GM12864 (cell line): ENCODE measurements around the gene NRARP.

ENCODE experiments used
- DNase-seq: peaks from one replicate; pipeline ENCODE4 v3.0.0-alpha.2; 2011; ENCODE audit warnings: low read depth
- H3K4me3 ChIP-seq: 2 replicates; pipeline ENCODE4 v1.5.1; 2011; ENCODE audit warnings: mild to moderate bottlenecking, low read depth, low read length, control low read depth
- TF ChIP-seq, protein P1 (sequence below): IDR thresholded peaks from 2 replicates; pipeline ENCODE4 v1.5.1; 2011; ENCODE audit warnings: low read depth, mild to moderate bottlenecking, moderate library complexity, low read length, control low read depth, inconsistent platforms; ENCODE audit errors: missing control alignments

The NRARP gene

GRCh38 chr9:137293482-137294090 lies 8.5 kb downstream of the NRARP start:
- no peak for DNase-seq
- no peak overlapping the region for H3K4me3 ChIP-seq
- TF ChIP-seq, protein P1, sequence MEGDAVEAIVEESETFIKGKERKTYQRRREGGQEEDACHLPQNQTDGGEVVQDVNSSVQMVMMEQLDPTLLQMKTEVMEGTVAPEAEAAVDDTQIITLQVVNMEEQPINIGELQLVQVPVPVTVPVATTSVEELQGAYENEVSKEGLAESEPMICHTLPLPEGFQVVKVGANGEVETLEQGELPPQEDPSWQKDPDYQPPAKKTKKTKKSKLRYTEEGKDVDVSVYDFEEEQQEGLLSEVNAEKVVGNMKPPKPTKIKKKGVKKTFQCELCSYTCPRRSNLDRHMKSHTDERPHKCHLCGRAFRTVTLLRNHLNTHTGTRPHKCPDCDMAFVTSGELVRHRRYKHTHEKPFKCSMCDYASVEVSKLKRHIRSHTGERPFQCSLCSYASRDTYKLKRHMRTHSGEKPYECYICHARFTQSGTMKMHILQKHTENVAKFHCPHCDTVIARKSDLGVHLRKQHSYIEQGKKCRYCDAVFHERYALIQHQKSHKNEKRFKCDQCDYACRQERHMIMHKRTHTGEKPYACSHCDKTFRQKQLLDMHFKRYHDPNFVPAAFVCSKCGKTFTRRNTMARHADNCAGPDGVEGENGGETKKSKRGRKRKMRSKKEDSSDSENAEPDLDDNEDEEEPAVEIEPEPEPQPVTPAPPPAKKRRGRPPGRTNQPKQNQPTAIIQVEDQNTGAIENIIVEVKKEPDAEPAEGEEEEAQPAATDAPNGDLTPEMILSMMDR: no peak

DNA sequence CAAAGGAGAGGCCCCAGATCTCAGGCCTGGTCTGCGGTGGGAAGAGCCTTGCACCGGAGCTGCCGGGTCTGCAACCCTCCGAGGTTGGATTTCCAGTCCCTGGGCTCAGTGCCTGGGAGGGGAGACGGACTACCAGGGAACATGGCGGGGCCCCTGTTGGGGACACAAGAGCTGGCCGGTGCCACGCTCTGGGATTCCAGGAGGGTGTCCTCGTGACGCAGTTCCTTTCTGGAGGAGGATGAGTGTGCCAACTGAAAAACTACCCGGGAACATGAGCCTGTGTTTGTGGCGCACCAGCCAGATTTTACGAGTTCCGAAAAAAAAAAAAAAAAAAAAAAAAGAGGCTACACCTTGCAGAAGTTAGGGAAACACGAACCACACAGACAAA lies 9.0 kb downstream of the NRARP start:
- DNase-seq: no peak
- H3K4me3 ChIP-seq: no peak overlapping the region
- TF ChIP-seq, protein P1: no peak

- DNase-seq: no peak
- H3K4me3 ChIP-seq: no peak overlapping the region
Measured at GRCh38 chr9:137286975-137287383, 15.1 kb downstream of the NRARP start.

DNA sequence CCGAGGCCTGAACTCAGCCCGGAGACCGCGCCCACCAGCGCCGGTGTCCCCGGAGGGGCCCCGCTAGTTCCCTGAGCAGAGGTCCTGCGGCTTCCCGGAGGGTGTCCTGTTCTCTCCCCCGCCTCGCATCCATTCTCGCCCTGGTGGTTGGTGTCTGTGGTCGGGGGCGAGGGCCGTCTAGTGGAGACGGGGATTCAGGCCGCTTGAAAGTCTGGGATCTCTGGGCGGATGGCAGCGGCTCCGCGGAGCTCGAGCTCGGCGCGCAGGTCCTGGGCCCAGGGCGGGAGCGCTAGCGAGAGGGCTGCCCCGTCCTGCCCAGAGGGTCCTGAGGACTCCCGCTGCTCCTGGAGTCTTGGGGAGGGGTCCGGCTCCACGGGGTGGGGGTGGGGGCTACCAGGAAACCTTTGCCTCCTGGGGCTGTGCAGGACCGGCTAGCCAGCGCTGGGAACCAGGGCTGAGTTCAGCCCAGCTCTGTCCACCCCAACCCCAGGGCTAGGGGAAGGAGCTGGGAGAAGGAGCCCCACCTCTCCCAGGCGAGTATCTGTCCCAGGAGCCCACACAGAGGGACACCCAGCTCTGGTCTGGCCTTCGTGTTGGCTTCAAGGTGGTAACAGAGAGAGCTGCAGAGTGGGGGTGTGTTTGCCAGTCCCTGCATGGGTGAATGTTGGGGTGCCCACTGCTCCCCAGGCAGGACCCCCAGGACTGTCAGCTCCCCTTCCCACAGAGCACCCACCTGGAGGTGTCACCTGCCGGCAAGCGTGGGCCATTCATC lies 20.5 kb downstream of the NRARP start:
- TF ChIP-seq, protein P1: no peak
- no peak for DNase-seq
- no peak overlapping the region for H3K4me3 ChIP-seq

More at GRCh38 chr9:137286975-137287383, 15.1 kb downstream of the NRARP start:
- TF ChIP-seq, protein P1: peak; percentile 64

GRCh38 chr9:137280474-137281344 lies 21.4 kb downstream of the NRARP start:
- DNase-seq: no peak
- TF ChIP-seq, protein P1: peak; percentile 52
- no peak overlapping the region; the same call in 1 of the 2 replicates for H3K4me3 ChIP-seq

DNA sequence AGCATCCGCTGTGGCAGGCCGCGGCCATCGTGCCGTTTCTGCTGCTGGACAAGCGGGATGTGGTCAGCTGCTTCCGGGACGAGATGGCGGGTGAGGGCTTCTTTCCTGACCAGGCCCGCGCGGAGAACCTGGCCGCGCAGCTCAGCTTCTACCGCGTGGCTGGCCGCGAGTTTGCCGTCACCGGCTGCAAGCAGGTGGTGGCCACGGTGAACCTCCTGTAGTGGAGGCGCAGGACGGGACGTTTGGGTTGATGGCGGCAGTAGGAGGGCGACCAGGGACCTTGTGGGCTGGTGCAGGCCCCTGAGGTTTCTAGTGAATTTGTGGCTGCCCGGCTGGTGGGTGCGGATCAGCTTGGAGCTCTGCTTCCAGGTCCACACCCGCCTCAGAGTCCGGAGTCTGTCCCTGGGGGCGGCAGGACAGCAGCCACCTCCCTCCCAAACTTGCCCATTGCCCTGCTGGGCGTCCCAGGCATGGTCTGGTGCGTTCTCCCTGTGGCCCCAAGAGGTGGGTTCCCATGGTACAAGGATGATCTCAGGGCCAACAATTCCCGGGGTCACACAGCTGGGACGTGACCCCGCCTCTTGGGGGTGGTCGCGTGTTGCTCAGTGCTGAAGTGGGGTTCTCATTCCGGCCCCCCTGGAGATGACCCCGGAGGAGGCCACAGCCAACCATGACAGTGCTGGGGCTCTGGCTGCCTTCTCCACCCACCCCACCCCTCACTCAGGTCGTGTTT lies 22.2 kb downstream of the NRARP start:
- DNase-seq: no peak
- H3K4me3 ChIP-seq: no peak overlapping the region
- TF ChIP-seq, protein P1: no peak
